ENCODE data around the gene TANK.
A peak's percentile ranks its signal among the peaks of the same experiment; 100 is the strongest.

TANK gene

GRCh38 chr2:161134547-161135518 lies 25.4 kb upstream of the TANK start:
- DNase-seq: no peak

GRCh38 chr2:161135951-161136593 lies 24.2 kb upstream of the TANK start:
- DNase-seq: no peak

GRCh38 chr2:161136696-161137324 lies 23.4 kb upstream of the TANK start:
- no peak for DNase-seq

GRCh38 chr2:161138429-161138828 lies 21.8 kb upstream of the TANK start:
- DNase-seq: no peak

- no peak for DNase-seq
Observed at GRCh38 chr2:161139098-161139987, 20.9 kb upstream of the TANK start.

- DNase-seq: peak; percentile 45
Observed at GRCh38 chr2:161141033-161141432, 19.2 kb upstream of the TANK start.

- DNase-seq: no peak
Observed at GRCh38 chr2:161146209-161146775, 13.9 kb upstream of the TANK start.

GRCh38 chr2:161146996-161147395 lies 13.2 kb upstream of the TANK start:
- no peak for DNase-seq

GRCh38 chr2:161147856-161148255 lies 12.4 kb upstream of the TANK start:
- no peak for DNase-seq

GRCh38 chr2:161150704-161151103 lies 9.5 kb upstream of the TANK start:
- DNase-seq: no peak

- DNase-seq: no peak
Observed at GRCh38 chr2:161152302-161152701, 7.9 kb upstream of the TANK start.

- DNase-seq: no peak
Observed at GRCh38 chr2:161158882-161159281, 1.3 kb upstream of the TANK start.

- no peak for DNase-seq
Observed at GRCh38 chr2:161159456-161160225, 587 bp upstream of the TANK start.

- no peak for DNase-seq
Observed at GRCh38 chr2:161161074-161161706, 962 bp downstream of the TANK start.

- DNase-seq: no peak
Observed at GRCh38 chr2:161163440-161163839, 3.2 kb downstream of the TANK start.

GRCh38 chr2:161164161-161164560 lies 3.9 kb downstream of the TANK start:
- no peak for DNase-seq

GRCh38 chr2:161165266-161165665 lies 5.0 kb downstream of the TANK start:
- no peak for DNase-seq

GRCh38 chr2:161165811-161166210 lies 5.6 kb downstream of the TANK start:
- DNase-seq: no peak

GRCh38 chr2:161166538-161167409 lies 6.5 kb downstream of the TANK start:
- DNase-seq: peak; percentile 79

- DNase-seq: no peak
Observed at GRCh38 chr2:161169335-161169734, 9.1 kb downstream of the TANK start.
